IMR-90 (cell line): Measurements from ENCODE around the gene ZCCHC14. TPM values are rescaled to one million over a fixed set of nuclear protein-coding genes. Genes with fewer than 3 reads are reported as not detected.

Experiments
- ATAC-seq: fragments of 200-7000 bp; cut with Tn5 transposase; 2 replicates; pipeline ENCODE4 v1.9.1; 2020; ENCODE audit warnings: low read depth, mild to moderate bottlenecking, moderate library complexity
- BruUV-seq: library from RNA; stranded (reverse); fragments of 400-500 nt; replicated peaks from 2 replicates; lab custom pipeline; 2021; lab: Mats Ljungman, UMichigan
- CTCF ChIA-PET: fragments of 300-600 bp; formaldehyde crosslinking; extraction: SDS; loops from one replicate; lab custom pipeline; 2021; ENCODE audit warnings: antibody characterized with exemption; lab: Yijun Ruan, JAX
- POLR2A ChIA-PET: fragments of 300-600 bp; sonication (Branson Sonifier 250); formaldehyde crosslinking; loops from one replicate; lab custom pipeline; 2022; ENCODE audit warnings: antibody characterized with exemption; ENCODE audit not compliant: unreplicated experiment; lab: Charles Lee
- DNase-seq: peaks from one replicate; pipeline ENCODE4 v3.0.0; 2013
- H2AFZ ChIP-seq: replicated peaks from 2 replicates; pipeline ENCODE3; 2013; ENCODE audit warnings: low read length, mild to moderate bottlenecking; ENCODE audit not compliant: poor library complexity
- H2AK5ac ChIP-seq: 2 replicates; pipeline ENCODE4 v1.6.1; 2013; ENCODE audit warnings: low read depth, low read length, inconsistent platforms
- H2AK9ac ChIP-seq: replicated peaks from 2 replicates; pipeline ENCODE3; 2013; ENCODE audit warnings: mild to moderate bottlenecking, low read depth, low read length, moderate library complexity; ENCODE audit not compliant: poor library complexity
- H2BK120ac ChIP-seq: 2 replicates; pipeline ENCODE4 v1.6.1; 2013; ENCODE audit warnings: low read depth, low read length, inconsistent platforms
- H2BK15ac ChIP-seq: 3 replicates; pipeline ENCODE4 v1.6.1; 2013; ENCODE audit warnings: low read depth, low read length, inconsistent platforms
- H2BK20ac ChIP-seq: 2 replicates; pipeline ENCODE4 v1.6.1; 2013; ENCODE audit warnings: low read depth, mild to moderate bottlenecking, inconsistent platforms, low read length, moderate library complexity
- H2BK5ac ChIP-seq: 2 replicates; pipeline ENCODE4 v1.6.1; 2013; ENCODE audit warnings: mild to moderate bottlenecking, low read depth, low read length, inconsistent platforms; ENCODE audit not compliant: poor library complexity, severe bottlenecking
- H3K14ac ChIP-seq: replicated peaks from 2 replicates; pipeline ENCODE4 v1.6.1; 2013; ENCODE audit warnings: low read depth, low read length, inconsistent platforms
- H3K18ac ChIP-seq: 2 replicates; pipeline ENCODE4 v1.6.1; 2013; ENCODE audit warnings: low read depth, low read length, control low read depth
- H3K23ac ChIP-seq: 2 replicates; pipeline ENCODE4 v1.6.1; 2013; ENCODE audit warnings: low read depth, low read length, inconsistent platforms
- H3K27ac ChIP-seq: 2 replicates; pipeline ENCODE4 v1.5.1; 2013; ENCODE audit warnings: mild to moderate bottlenecking, control low read depth, low read length; ENCODE audit not compliant: insufficient read depth
- H3K27me3 ChIP-seq: 2 replicates; pipeline ENCODE4 v1.6.1; 2013; ENCODE audit warnings: low read length; ENCODE audit not compliant: control insufficient read depth, insufficient read depth
- H3K36me3 ChIP-seq: 2 replicates; pipeline ENCODE4 v1.6.1; 2013; ENCODE audit warnings: low read length, mixed read lengths; ENCODE audit not compliant: control insufficient read depth, insufficient read depth
- H3K4ac ChIP-seq: 2 replicates; pipeline ENCODE4 v1.6.1; 2013; ENCODE audit warnings: low read depth, low read length, inconsistent platforms
- H3K4me1 ChIP-seq: 2 replicates; pipeline ENCODE4 v1.6.1; 2013; ENCODE audit warnings: low read length, mixed read lengths; ENCODE audit not compliant: control insufficient read depth, insufficient read depth
- H3K4me2 ChIP-seq: 2 replicates; pipeline ENCODE4 v1.6.1; 2013; ENCODE audit warnings: low read depth, mild to moderate bottlenecking, control low read depth, low read length, moderate library complexity
- H3K4me3 ChIP-seq: 2 replicates; pipeline ENCODE4 v1.5.1; 2013; ENCODE audit warnings: low read depth, mild to moderate bottlenecking, control low read depth, low read length, moderate library complexity; ENCODE audit not compliant: insufficient read depth
- H3K56ac ChIP-seq: 2 replicates; pipeline ENCODE4 v1.6.1; 2013; ENCODE audit warnings: low read length, inconsistent platforms; ENCODE audit not compliant: insufficient read depth; ENCODE audit errors: extremely low read depth
- H3K79me1 ChIP-seq, 2 experiments: 2 replicates each; pipeline ENCODE4 v1.6.1; 2013; ENCODE audit warnings: low read length in 2 of 2, inconsistent platforms in 1 of 2, low read depth in 1 of 2
- H3K9ac ChIP-seq: 2 replicates; pipeline ENCODE4 v1.6.1; 2013; ENCODE audit warnings: low read depth, low read length, control low read depth
- H3K9me1 ChIP-seq: 2 replicates; pipeline ENCODE4 v1.6.1; 2013; ENCODE audit warnings: low read length, inconsistent platforms; ENCODE audit not compliant: insufficient read depth
- H3K9me3 ChIP-seq: 2 replicates; pipeline ENCODE4 v1.6.1; 2013; ENCODE audit warnings: low read length; ENCODE audit not compliant: control insufficient read depth, insufficient read depth
- H4K20me1 ChIP-seq: 2 replicates; pipeline ENCODE4 v1.6.1; 2013; ENCODE audit warnings: low read length, inconsistent platforms; ENCODE audit not compliant: insufficient read depth
- H4K5ac ChIP-seq: 2 replicates; pipeline ENCODE4 v1.6.1; 2013; ENCODE audit warnings: mild to moderate bottlenecking, low read depth, low read length, control low read depth
- H4K8ac ChIP-seq, 2 experiments: 2 replicates each; pipeline ENCODE4 v1.6.1; 2013; ENCODE audit warnings: low read depth in 2 of 2, low read length in 2 of 2, control low read depth in 1 of 2, inconsistent platforms in 1 of 2
- H4K91ac ChIP-seq: 2 replicates; pipeline ENCODE4 v1.6.1; 2013; ENCODE audit warnings: low read depth, low read length, inconsistent platforms; ENCODE audit not compliant: insufficient read depth
- CEBPB ChIP-seq: IDR thresholded peaks from 2 replicates; pipeline ENCODE4 v1.6.1; 2012; ENCODE audit warnings: low read depth, low read length, improper control_type of control experiment
- CHD1 ChIP-seq: IDR thresholded peaks from 2 replicates; pipeline ENCODE4 v1.6.1; 2012; ENCODE audit warnings: low read depth, low read length, improper control_type of control experiment
- FOS ChIP-seq: fragments of 150-350 bp; IDR thresholded peaks from 2 replicates; pipeline ENCODE4 v1.6.1; 2016; ENCODE audit warnings: low read depth, low read length
- MAFK ChIP-seq: IDR thresholded peaks from 2 replicates; pipeline ENCODE4 v1.6.1; 2012; ENCODE audit warnings: low read depth, low read length, improper control_type of control experiment
- MAZ ChIP-seq: IDR thresholded peaks from 2 replicates; pipeline ENCODE4 v1.6.1; 2012; ENCODE audit warnings: low read depth, mild to moderate bottlenecking, low read length, improper control_type of control experiment, moderate library complexity, borderline replicate concordance
- MXI1 ChIP-seq: IDR thresholded peaks from 2 replicates; pipeline ENCODE4 v1.6.1; 2012; ENCODE audit warnings: low read depth, mild to moderate bottlenecking, low read length, moderate library complexity, borderline replicate concordance
- NFE2L2 ChIP-seq: fragments of 150-350 bp; IDR thresholded peaks from 2 replicates; pipeline ENCODE4 v1.6.1; 2016; ENCODE audit warnings: low read depth, mild to moderate bottlenecking, low read length
- RAD21 ChIP-seq: IDR thresholded peaks from 2 replicates; pipeline ENCODE4 v1.6.1; 2012; ENCODE audit warnings: low read length, improper control_type of control experiment
- RCOR1 ChIP-seq: IDR thresholded peaks from 2 replicates; pipeline ENCODE4 v1.6.1; 2012; ENCODE audit warnings: mild to moderate bottlenecking, low read length, improper control_type of control experiment; ENCODE audit not compliant: insufficient replicate concordance
- RFX5 ChIP-seq: IDR thresholded peaks from 2 replicates; pipeline ENCODE4 v1.8.0; 2012; ENCODE audit warnings: low read depth, mild to moderate bottlenecking, low read length, moderate library complexity
- SMC3 ChIP-seq: fragments of 150-350 bp; IDR thresholded peaks from 2 replicates; pipeline ENCODE4 v1.6.1; 2016; ENCODE audit warnings: low read depth, mild to moderate bottlenecking, antibody characterized with exemption, low read length, moderate library complexity
- WGBS, 2 experiments: methylation state at CpG; one replicate each; pipeline versions ENCODE4 v1.1.5 to v1.1.7; 2013; ENCODE audit warnings: missing lambda C conversion rate in 2 of 2; ENCODE audit not compliant: insufficient read length in 1 of 2; ENCODE audit errors: extremely low coverage in 2 of 2; 5-methylcytosine and 5-hydroxymethylcytosine counted together
- dilution Hi-C: fragments of 300-500 bp; cut with HindIII; formaldehyde crosslinking; loops from one replicate; pipeline ENCODE4 v1.14.3; 2018; ENCODE audit warnings: low sequenced_read_pairs; ENCODE audit not compliant: unreplicated experiment
- in situ Hi-C: fragments of 300-500 bp; cut with MboI; formaldehyde crosslinking; loops from 3 replicates; pipeline ENCODE4 v1.14.3; 2019; ENCODE audit warnings: low sequenced_read_pairs, inconsistent platforms, mixed read lengths
- intact Hi-C: fragments of 100-400 bp; cut with micrococcal nuclease; formaldehyde crosslinking; loops from 2 replicates; pipeline ENCODE4 v1.10.0; 2022
- polyA plus RNA-seq, 3 experiments: library from polyadenylated mRNA; depleted of rRNA; stranded (reverse); fragments of >200 nt; gene quantifications; 2 replicates each; pipeline ENCODE4 v1.2.3, GENCODE V29; 2012; ENCODE audit warnings: low replicate concordance in 1 of 3
- total RNA-seq: library from RNA; depleted of rRNA; stranded (reverse); fragments of >200 nt; gene quantifications from 2 replicates; pipeline ENCODE4 v1.2.3, GENCODE V29; 2012
- TF ChIP-seq, protein P1 (sequence below): conservative IDR thresholded peaks from 2 replicates; pipeline ENCODE4 v1.5.1; 2012; ENCODE audit warnings: mild to moderate bottlenecking, low read depth, low read length, improper control_type of control experiment
- TF ChIP-seq, protein P2 (sequence below): fragments of 150-350 bp; IDR thresholded peaks from 2 replicates; pipeline ENCODE4 v1.6.1; 2016; ENCODE audit warnings: low read depth, mild to moderate bottlenecking, low read length, moderate library complexity, borderline replicate concordance
- TF ChIP-seq, protein P3 (sequence below): fragments of 150-350 bp; IDR thresholded peaks from 2 replicates; pipeline ENCODE4 v1.6.1; 2017; ENCODE audit warnings: mild to moderate bottlenecking, antibody characterized with exemption, low read length, low read depth

ZCCHC14 gene
- total and polyA plus RNA-seq, 2 of the 4 experiments (the other 2 are of a cell fraction), result 2.5 to 5.3 TPM

DNA sequence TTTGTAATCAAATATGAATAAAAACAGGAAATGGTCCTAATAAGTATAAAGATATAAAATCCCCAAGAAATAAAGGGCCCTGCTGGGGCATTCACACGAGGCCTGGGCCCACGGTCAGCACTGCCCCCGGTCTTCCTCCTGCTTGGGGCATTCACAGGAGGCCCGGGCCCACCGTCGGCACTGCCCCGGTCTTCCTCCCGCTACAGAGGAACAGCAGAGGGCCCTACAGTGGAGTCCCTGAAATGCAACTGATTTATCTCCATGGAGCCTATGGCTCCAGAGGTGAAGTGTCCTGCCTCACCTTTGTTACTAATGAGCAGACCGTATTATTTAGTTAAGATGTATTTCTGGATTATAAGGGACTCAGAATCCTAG, 54.2 kb downstream of the ZCCHC14 start:
- Histone ChIP-seq H3K9me3 (no peaks in the 10 kb centered on the region), H2BK15ac (no peak overlapping the region), H4K8ac (no peak overlapping the region), H3K23ac (no peak overlapping the region), H2BK120ac (no peak overlapping the region), H3K27ac (no peak overlapping the region), H3K4me2 (no peak overlapping the region), H3K79me1 (peaks cover 23 to 84% of the 10 kb centered on the region in 2 experiments; a peak in 3 of 4 replicates), H3K4me3 (no peak overlapping the region), H3K27me3 (no peaks in the 10 kb centered on the region), H4K5ac (no peak overlapping the region), H3K56ac (no peak overlapping the region), H2BK20ac (no peak overlapping the region), H2AK9ac (no peak overlapping the region), H3K18ac (no peak overlapping the region), H3K4me1 (peaks cover 21% of the 10 kb centered on the region), H3K9ac (no peak overlapping the region), H2AFZ (no peak overlapping the region), H3K4ac (no peak overlapping the region), H4K91ac (no peak overlapping the region), H3K9me1 (peaks cover 21% of the 10 kb centered on the region), H3K14ac (no peak overlapping the region), H4K20me1 (peaks cover 32% of the 10 kb centered on the region), H2BK5ac (no peak overlapping the region), H3K36me3 (no peaks in the 10 kb centered on the region; the same call in 1 of the 2 replicates), H2AK5ac (no peak overlapping the region; the same call in 1 of the 2 replicates)
- ChIA-PET POLR2A (no interaction called here), CTCF (interaction anchor here (1.2 kb wide), 1 partner anchor 51 kb away, joined by 5 read pairs; no protein-coding TSS in a partner anchor)
- in situ Hi-C loops (no loop called here), dilution Hi-C loops (no loop called here), intact Hi-C loops (no loop called here)
- DNase-seq (no peak), ATAC-seq (no peak)
- WGBS, 2 experiments, result no CpG with 5 or more reads among the region's 9 CpGs
- TF ChIP-seq, protein P1, sequence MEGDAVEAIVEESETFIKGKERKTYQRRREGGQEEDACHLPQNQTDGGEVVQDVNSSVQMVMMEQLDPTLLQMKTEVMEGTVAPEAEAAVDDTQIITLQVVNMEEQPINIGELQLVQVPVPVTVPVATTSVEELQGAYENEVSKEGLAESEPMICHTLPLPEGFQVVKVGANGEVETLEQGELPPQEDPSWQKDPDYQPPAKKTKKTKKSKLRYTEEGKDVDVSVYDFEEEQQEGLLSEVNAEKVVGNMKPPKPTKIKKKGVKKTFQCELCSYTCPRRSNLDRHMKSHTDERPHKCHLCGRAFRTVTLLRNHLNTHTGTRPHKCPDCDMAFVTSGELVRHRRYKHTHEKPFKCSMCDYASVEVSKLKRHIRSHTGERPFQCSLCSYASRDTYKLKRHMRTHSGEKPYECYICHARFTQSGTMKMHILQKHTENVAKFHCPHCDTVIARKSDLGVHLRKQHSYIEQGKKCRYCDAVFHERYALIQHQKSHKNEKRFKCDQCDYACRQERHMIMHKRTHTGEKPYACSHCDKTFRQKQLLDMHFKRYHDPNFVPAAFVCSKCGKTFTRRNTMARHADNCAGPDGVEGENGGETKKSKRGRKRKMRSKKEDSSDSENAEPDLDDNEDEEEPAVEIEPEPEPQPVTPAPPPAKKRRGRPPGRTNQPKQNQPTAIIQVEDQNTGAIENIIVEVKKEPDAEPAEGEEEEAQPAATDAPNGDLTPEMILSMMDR, result no peak
- TF ChIP-seq, protein P2, sequence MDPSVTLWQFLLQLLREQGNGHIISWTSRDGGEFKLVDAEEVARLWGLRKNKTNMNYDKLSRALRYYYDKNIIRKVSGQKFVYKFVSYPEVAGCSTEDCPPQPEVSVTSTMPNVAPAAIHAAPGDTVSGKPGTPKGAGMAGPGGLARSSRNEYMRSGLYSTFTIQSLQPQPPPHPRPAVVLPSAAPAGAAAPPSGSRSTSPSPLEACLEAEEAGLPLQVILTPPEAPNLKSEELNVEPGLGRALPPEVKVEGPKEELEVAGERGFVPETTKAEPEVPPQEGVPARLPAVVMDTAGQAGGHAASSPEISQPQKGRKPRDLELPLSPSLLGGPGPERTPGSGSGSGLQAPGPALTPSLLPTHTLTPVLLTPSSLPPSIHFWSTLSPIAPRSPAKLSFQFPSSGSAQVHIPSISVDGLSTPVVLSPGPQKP, result no peak
- no peak for TF ChIP-seq MAZ
- no peak for TF ChIP-seq NFE2L2
- no peak for TF ChIP-seq MXI1
- no peak for TF ChIP-seq RAD21
- no peak for TF ChIP-seq FOS
- TF ChIP-seq SMC3, result no peak
- TF ChIP-seq, protein P3, sequence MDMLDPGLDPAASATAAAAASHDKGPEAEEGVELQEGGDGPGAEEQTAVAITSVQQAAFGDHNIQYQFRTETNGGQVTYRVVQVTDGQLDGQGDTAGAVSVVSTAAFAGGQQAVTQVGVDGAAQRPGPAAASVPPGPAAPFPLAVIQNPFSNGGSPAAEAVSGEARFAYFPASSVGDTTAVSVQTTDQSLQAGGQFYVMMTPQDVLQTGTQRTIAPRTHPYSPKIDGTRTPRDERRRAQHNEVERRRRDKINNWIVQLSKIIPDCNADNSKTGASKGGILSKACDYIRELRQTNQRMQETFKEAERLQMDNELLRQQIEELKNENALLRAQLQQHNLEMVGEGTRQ, result no peak
- no peak for TF ChIP-seq CHD1
- TF ChIP-seq RFX5, result no peak
- TF ChIP-seq CEBPB, result no peak
- TF ChIP-seq MAFK, result no peak
- no peak for TF ChIP-seq RCOR1
- no TSS peak for BruUV-seq
